Measurements from ENCODE around the gene C12orf43. TPM values are rescaled to one million over a fixed set of nuclear protein-coding genes. Genes with fewer than 3 reads are reported as not detected.

C12orf43 gene
- total RNA-seq, 1 donor from 2014 or later: 12.8 TPM

DNA sequence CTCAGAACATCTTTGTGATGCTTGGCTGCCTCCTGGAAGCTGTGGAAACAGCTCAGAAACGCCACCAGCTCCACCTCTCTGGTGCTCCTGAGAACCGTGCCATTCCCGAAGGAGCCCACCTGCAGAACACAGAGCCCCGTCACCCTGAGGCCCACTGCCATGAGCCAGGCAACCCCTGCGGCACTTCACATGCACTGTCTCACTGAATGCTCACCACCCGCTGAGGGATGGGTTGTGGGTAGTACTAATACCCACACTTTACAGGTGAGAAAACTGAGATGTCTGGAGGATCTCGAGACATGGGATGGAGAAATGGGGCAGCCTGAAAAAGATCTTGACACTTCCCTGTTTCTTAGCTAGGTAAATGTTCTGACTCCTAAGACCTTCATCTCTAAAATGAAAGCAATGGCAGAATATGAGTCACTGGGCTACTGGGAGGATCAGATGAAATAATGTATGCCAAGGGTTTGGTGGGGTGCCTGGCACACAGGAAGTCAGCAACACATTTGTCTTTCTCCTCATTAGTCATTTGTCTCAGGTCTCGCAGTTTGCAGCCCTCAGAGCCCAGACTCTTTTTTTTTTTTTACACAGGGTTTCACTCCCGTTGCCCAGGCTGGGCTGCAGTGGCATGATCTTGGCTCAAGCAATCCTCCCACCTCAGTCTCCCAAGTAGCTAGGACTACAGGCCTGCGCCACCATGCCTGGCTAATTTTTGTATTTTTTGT lies 17.5 kb upstream of the C12orf43 start:
- no peaks in the 10 kb centered on the region for H3K36me3 Mint-ChIP-seq
- no peak overlapping the region for H2AFZ ChIP-seq (replicated peaks)
- no peaks in the 10 kb centered on the region for H3F3A ChIP-seq (ENCODE audit: low read depth)
- no peaks in the 10 kb centered on the region for H3K27me3 ChIP-seq
- H3K9ac ChIP-seq: no peak overlapping the region
- no peak overlapping the region for H3K4me3 ChIP-seq
- no peak for TF ChIP-seq EZH2 (IDR thresholded peaks at IDR 0.05)
- TF ChIP-seq, protein P1, sequence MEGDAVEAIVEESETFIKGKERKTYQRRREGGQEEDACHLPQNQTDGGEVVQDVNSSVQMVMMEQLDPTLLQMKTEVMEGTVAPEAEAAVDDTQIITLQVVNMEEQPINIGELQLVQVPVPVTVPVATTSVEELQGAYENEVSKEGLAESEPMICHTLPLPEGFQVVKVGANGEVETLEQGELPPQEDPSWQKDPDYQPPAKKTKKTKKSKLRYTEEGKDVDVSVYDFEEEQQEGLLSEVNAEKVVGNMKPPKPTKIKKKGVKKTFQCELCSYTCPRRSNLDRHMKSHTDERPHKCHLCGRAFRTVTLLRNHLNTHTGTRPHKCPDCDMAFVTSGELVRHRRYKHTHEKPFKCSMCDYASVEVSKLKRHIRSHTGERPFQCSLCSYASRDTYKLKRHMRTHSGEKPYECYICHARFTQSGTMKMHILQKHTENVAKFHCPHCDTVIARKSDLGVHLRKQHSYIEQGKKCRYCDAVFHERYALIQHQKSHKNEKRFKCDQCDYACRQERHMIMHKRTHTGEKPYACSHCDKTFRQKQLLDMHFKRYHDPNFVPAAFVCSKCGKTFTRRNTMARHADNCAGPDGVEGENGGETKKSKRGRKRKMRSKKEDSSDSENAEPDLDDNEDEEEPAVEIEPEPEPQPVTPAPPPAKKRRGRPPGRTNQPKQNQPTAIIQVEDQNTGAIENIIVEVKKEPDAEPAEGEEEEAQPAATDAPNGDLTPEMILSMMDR (IDR thresholded peaks at IDR 0.05): no peak
- TF ChIP-seq EZH2phosphoT487 (IDR thresholded peaks at IDR 0.05): no peak
- no peaks in the 10 kb centered on the region for H3K79me2 ChIP-seq (ENCODE audit: low read depth)
- no peaks in the 10 kb centered on the region for H3K9me3 Mint-ChIP-seq
- no peaks in the 10 kb centered on the region for H4K20me1 ChIP-seq (ENCODE audit: low read depth)
- no peaks in the 10 kb centered on the region for H3K4me1 ChIP-seq
- no peaks in the 10 kb centered on the region for H3K9me3 ChIP-seq (ENCODE audit: low read depth)
- H3K36me3 ChIP-seq: no peaks in the 10 kb centered on the region
- H3K27me3 Mint-ChIP-seq (ENCODE audit: insufficient read depth, low read depth): peaks cover 11% of the 10 kb centered on the region
- H3K27ac Mint-ChIP-seq: no peak overlapping the region
- no peak overlapping the region for H3K4me2 ChIP-seq
- no peak overlapping the region for H3K27ac ChIP-seq
- H3K4me1 Mint-ChIP-seq: peaks cover 5% of the 10 kb centered on the region
- H3K4me3 Mint-ChIP-seq: no peak overlapping the region
- DNase-seq (ENCODE audit: low spot score): no peak

DNA sequence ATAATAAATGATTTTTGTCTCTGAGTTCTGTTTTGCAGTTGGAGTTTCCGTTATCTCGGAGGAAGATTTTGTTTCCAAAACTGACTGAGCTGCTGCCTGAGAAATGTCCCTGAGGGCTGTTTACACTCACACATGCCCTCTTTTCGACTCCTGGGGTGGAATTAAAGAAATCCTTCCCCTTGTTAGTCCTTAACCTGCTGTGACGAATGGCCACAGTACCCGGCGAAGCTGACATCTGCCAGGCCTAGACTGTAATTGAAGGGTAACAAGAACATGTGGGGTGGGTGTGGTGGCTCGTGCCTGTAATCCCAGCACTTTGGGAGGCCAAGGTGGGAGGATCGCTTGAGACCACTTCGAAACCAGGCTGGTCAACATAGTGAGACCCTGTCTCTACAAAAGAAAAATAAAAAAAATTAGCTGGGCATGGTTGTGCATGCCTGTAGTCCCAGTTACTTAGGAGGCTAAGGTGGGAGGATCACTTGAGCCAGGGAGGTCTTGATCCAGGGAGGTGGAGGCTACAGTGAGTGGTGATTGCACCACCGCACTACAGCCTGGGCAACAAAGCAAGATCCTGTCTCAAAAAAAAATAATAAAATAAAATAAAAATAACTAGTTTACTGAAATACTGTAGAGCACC lies 14.4 kb upstream of the C12orf43 start:
- Histone ChIP-seq H3K9ac (no peak overlapping the region), H3F3A (ENCODE audit: low read depth) (peaks cover 3% of the 10 kb centered on the region), H3K4me1 (no peaks in the 10 kb centered on the region), H3K9me3 (ENCODE audit: low read depth) (no peaks in the 10 kb centered on the region), H3K4me3 (no peak overlapping the region), H2AFZ (replicated peaks) (no peak overlapping the region), H3K27ac (no peak overlapping the region), H3K4me2 (no peak overlapping the region), H3K36me3 (no peaks in the 10 kb centered on the region), H3K79me2 (ENCODE audit: low read depth) (no peaks in the 10 kb centered on the region), H3K27me3 (no peaks in the 10 kb centered on the region), H4K20me1 (ENCODE audit: low read depth) (no peaks in the 10 kb centered on the region)
- Mint-ChIP-seq H3K27me3 (ENCODE audit: insufficient read depth, low read depth) (peaks cover 7% of the 10 kb centered on the region), H3K36me3 (no peaks in the 10 kb centered on the region), H3K4me1 (peaks cover 5% of the 10 kb centered on the region), H3K27ac (no peak overlapping the region), H3K9me3 (no peaks in the 10 kb centered on the region), H3K4me3 (no peak overlapping the region)
- DNase-seq (ENCODE audit: low spot score): no peak
- TF ChIP-seq EZH2 (IDR thresholded peaks at IDR 0.05): no peak
- TF ChIP-seq EZH2phosphoT487 (IDR thresholded peaks at IDR 0.05): no peak
- TF ChIP-seq, protein P1 (IDR thresholded peaks at IDR 0.05): no peak

DNA sequence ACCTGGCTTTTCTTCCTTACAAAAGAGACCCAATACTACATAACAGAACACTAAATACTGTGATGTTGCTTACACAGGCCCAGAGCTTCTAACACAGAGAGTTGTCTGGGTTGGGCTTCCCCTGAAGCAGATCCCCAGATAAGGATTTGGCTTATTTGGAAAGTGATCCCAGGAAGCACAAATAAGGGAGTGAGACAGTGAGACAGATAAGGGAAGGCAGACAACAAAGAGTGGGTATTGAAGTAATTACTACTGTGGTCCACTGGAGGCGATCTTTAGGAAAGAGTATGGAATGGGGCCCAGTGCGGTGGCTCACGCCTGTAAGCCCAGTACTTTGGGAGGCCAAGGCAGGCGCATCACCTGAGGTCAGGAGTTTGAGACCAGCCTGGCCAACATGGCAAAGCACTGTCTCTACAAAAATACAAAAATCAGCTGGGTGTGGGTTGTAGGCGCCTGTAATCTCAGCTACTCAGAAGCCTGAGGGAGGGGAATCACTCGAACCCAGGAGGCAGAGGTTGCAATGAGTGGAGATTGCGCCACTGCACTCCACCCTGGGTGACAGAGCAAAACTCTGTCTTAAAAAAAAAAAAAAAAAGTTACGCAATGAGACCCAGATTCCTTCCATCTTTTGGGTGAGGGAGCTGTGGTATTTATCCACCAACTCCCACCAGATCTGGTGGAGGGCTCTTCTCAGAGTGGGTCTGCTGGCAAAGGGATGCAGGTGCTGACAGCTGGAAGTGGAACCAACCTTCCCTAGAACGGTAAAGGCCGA lies 10.2 kb upstream of the C12orf43 start:
- Histone ChIP-seq H3F3A (ENCODE audit: low read depth) (peaks cover 3% of the 10 kb centered on the region), H3K27me3 (no peaks in the 10 kb centered on the region), H3K4me1 (no peaks in the 10 kb centered on the region), H3K79me2 (ENCODE audit: low read depth) (no peaks in the 10 kb centered on the region), H3K4me2 (no peak overlapping the region), H3K4me3 (no peak overlapping the region), H3K27ac (no peak overlapping the region), H4K20me1 (ENCODE audit: low read depth) (no peaks in the 10 kb centered on the region), H3K36me3 (no peaks in the 10 kb centered on the region), H2AFZ (replicated peaks) (peak overlapping the region; percentile 2), H3K9ac (no peak overlapping the region), H3K9me3 (ENCODE audit: low read depth) (no peaks in the 10 kb centered on the region)
- no peak for DNase-seq (ENCODE audit: low spot score)
- H3K4me3 Mint-ChIP-seq: no peak overlapping the region
- no peak overlapping the region for H3K27ac Mint-ChIP-seq
- H3K27me3 Mint-ChIP-seq (ENCODE audit: insufficient read depth, low read depth): peaks cover 4% of the 10 kb centered on the region
- H3K36me3 Mint-ChIP-seq: no peaks in the 10 kb centered on the region
- H3K4me1 Mint-ChIP-seq: no peaks in the 10 kb centered on the region
- TF ChIP-seq EZH2phosphoT487 (IDR thresholded peaks at IDR 0.05) (no peak), EZH2 (IDR thresholded peaks at IDR 0.05) (no peak)
- TF ChIP-seq, protein P1 (IDR thresholded peaks at IDR 0.05): peak; percentile 21
- no peaks in the 10 kb centered on the region for H3K9me3 Mint-ChIP-seq
